Lung microvascular endothelial cell (primary cell): ENCODE results near the gene SORL1-AS1.
A peak's percentile ranks its signal among the peaks of the same experiment; 100 is the strongest.
"Not testable (repeated sequence)": the region's sequence is repeated elsewhere in the genome, so short reads cannot be mapped to it uniquely, and the experiment has no call there.

Experiments used
- DNase-seq, 2 donors: peaks; one replicate each; pipeline versions ENCODE4 v3.0.0 to v3.0.0-alpha.2; 2010; ENCODE audit warnings: low read depth in 2 of 2

SORL1-AS1 gene

DNA sequence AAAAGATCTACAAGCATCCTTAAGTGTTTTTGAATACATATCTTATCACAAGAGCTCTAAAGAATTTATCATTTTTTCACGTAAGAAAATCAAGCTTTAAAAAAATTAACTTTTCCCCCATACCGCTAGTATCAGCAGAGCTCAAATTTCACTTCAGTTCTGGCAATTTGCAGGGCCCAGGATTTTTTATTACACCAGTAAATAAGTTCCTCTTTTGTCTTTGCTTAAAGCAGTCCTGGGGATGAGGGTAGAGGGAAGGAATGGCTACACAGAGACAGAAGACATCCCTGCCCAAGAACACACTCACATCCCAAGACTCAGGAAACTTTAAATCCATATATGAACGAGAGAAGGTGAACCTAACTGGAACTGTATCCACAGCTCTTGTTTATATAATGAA lies 23.2 kb downstream of the SORL1-AS1 start:
- no peak for DNase-seq

- no peak for DNase-seq
Observed at GRCh38 chr11:121427400-121427744, 25.4 kb downstream of the SORL1-AS1 start.

GRCh38 chr11:121426476-121427399 lies 26.0 kb downstream of the SORL1-AS1 start:
- DNase-seq: peak in 1 of 2 donors; percentile 3

DNA sequence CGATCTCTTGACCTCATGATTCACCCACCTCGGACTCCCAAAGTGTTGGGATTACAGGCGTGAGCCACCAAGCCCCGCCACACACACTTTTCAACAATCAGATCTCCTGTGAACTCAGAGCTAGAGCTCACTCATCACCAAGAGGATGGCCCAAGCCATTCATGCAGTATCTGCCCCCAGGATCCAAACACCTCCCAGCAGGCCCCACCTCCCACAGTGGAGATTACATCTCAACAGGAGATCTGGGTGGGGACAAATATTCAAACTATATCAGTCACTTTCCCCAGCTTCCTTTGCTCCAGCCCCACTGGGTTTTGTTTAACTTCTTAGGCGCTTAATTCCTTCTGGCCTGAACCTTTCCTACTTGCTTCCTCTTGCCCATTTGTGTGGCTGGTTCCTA lies 26.9 kb downstream of the SORL1-AS1 start:
- DNase-seq: no peak

- no peak for DNase-seq
Observed at GRCh38 chr11:121422675-121423074, 30.1 kb downstream of the SORL1-AS1 start.

DNA sequence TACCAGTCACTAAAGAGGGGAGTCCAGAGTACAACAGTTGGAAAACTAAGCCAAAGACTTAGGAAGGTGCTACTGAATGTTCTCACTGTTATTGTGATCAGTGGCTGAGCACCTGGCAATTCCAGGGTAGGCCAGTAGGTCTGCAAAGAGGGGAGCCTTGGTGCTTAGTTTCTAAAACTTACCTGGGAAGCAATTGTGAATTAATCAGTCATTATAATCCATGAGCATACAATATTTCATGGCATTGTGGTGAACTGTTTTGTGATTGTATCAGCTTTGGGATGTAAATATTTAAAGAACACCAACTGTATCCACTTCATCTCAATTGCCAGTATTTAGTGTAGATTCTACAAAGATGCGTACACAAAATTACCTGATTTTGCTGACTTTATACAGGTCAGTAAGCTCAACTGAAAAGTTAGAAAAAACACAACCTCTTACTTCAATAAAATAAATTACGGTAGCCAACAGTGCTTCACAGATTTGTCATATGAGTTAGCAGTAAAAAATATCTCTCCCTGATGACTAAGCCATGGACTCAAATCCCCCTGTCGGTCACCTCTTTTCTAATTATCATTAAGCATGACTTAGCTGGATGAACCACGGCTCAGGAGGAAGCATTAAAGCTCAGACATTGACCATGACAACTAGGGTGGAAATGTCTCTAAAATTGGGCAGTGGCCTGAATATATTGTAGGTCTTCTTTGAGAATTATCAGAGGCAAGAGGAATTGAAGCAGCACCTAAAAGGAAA lies 31.4 kb downstream of the SORL1-AS1 start:
- no peak for DNase-seq

DNA sequence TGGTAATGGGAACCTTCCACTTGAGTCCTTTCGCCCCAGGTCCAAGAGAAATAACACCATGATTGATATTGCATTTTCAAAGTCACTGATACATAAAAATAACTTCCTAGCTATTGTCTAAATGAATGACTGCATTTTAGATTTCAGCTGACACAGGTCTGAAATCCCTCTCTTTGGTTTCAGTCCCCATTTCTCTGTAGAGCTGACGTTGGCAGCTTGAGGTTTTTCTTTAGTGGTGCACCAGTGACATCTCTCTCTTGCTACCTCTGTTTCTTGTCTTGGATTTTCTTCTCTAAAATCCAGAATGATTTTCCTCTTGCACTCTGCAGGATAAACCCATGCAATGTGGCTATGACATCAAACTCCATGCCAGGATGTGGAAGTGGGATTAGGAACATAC lies 32.4 kb downstream of the SORL1-AS1 start:
- no peak for DNase-seq

DNA sequence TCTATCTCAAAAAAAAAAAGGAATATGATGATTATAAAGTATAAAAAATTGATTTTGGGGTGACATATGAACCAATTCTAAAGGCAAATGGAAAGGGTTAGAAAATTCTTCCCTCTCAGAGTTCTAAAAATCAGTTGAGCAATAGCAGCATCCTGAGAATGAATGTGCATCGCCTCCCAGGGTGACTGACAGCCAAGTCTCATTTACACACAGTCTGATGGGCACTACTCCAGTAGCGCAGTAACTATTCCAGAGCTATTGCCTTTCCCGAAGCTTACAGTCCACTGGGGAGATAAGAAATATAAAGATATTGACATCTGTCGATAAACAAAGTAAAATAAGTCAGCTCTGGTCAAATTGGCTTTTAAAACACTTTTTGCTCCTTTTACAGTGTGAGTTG lies 32.9 kb downstream of the SORL1-AS1 start:
- DNase-seq: no peak

GRCh38 chr11:121418625-121419114 lies 34.1 kb downstream of the SORL1-AS1 start:
- peak in 1 of 2 donors; percentile 33 for DNase-seq

DNA sequence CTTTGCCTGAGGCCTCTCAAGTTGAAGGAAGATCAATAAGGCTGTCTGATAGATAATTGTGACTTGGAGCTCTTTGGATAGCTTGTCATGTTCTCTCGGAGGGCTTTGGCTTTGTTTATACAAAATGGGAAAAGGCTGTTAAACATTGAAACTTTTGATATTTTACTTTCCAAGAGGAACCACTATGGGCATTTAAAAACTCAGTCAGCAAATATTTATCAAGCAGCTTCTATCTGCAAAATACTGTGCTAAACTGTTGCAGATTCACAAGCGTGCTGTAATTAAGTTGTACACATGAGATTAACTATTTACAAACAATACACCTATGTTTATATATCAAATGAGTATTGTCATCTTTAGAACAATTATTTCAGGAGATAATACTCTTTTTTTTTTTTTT lies 35.2 kb downstream of the SORL1-AS1 start:
- no peak for DNase-seq

GRCh38 chr11:121417055-121417551 lies 35.7 kb downstream of the SORL1-AS1 start:
- peak in 1 of 2 donors; percentile 53 for DNase-seq

- DNase-seq: no peak
Observed at GRCh38 chr11:121415856-121416255, 36.9 kb downstream of the SORL1-AS1 start.

- DNase-seq: no peak
Observed at GRCh38 chr11:121414141-121414913, 38.4 kb downstream of the SORL1-AS1 start.

GRCh38 chr11:121412711-121413415 lies 39.9 kb downstream of the SORL1-AS1 start:
- no peak for DNase-seq

DNA sequence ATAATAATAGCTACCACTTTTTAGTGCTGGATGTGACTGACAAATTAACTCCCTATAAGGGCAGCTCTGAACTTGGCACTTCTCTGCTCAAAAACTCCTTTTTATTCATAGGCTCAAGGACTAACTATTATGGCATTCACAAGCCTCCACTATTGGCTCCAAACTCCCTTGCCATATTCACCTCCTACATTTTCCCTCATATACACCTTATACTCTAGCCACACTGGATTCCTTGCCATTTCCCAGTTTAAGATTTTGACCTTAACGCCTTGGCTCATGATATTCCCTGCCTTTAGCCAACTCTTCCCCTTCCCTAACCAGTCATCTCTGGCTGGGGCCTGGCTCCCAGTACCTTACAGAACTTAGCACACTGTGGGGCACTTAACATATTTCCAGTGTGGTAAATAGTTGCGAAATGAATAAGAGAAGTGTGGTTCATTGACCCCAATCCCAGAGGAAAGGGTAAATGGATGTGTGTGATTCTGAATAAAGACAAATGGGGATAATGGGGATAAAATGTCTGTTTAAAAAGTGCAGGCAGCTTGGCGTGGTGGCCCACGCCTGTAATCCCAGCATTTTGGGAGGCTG lies 40.7 kb downstream of the SORL1-AS1 start:
- DNase-seq: no peak

DNA sequence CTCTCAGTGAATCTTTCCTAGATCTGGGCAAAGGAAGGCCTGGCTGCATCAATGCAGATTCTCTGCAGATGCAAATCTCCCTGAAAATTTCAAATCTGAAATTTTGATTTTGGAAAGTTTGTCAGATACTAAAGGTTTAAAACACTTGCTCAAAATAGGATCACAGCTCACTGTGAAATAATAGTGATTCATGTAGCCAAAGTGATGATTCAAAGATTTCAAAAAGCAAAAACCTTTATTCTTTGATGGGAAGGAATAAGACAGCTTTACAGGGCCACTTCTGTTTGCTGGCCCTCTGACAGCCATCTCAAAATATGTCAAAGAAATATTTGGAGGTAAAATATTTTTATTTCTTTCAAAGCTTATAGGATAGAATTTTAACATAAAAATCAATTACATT lies 41.4 kb downstream of the SORL1-AS1 start:
- DNase-seq: not testable (repeated sequence)

- not testable (repeated sequence) for DNase-seq
Observed at GRCh38 chr11:121410041-121410440, 42.7 kb downstream of the SORL1-AS1 start.

DNA sequence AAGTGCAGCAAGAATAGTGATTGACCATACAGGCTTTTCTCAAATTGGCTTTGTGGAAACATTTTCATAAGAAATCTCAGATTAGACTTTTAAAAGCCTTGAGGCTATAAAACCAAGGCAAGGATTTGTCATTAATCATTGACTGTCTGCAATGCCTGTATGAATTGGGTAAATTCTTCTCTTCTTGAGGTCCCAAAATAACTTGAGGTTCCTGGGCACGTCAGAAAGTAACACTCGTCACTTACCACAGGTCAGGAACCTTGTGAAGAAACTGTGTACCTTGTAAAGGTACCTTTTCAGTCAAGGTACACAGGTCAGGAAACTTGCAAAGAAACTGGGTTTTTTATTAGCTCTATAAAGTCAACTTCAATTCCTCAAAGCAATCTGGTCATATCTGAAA lies 43.9 kb downstream of the SORL1-AS1 start:
- no peak for DNase-seq

GRCh38 chr11:121406291-121406690 lies 46.5 kb downstream of the SORL1-AS1 start:
- no peak for DNase-seq

- DNase-seq: no peak
Observed at GRCh38 chr11:121405646-121406045, 47.1 kb downstream of the SORL1-AS1 start.

DNA sequence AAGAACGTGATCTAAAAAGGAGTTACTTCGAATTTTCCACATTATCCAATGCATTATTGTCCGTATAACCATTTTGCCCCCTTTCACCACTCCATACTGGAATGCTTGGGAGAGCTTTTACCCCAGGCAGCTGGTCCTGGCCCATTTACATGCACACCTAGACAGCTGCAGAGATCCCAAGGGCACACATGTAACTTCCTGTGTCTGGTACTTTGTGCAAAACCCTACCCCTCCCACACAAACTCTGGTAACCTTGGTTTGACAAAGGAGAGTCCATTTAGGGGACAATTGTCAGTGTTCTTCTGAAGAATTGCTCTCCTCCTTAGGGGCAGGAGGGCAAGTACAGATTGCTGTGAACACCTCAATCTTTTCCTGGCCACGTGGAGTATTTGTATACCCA lies 58.0 kb downstream of the SORL1-AS1 start:
- no peak for DNase-seq
